Stimulated activated CD8-positive, alpha-beta memory T cell treated with anti-CD3 and anti-CD28 coated beads, Interleukin-2, amount 100 ng/mL, for 48 hours (primary cell): Measurements from ENCODE around the gene LIG4.
"Not testable (repeated sequence)": the region's sequence is repeated elsewhere in the genome, so short reads cannot be mapped to it uniquely, and the experiment has no call there.

Experiments
- DNase-seq, 2 donors: peaks; one replicate each; pipeline ENCODE4 v3.0.0-alpha.2; 2020; ENCODE audit warnings: low read depth in 2 of 2

Gene LIG4

DNA sequence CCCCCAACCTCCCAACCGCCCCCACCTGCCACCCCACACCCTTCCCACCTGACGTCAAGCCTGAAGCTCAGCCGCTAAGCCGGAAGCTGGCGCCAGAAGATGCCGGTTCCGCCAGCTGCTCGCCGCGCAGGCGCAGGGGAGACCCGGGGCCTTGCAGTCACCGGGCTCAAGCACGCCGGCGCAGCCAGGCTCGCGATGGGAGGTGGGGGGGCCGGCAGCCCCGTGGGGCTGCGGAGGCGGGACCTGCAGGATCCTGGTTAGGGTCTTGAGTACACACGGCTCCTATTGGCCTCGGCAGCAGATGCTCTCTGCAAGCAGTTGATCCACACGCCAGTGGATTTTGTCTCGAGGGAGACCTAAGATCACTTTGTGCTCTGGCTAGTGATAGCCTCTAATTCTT lies at the start of gene LIG4:
TSS of gene LIG4 (minus strand) at position 101 of the 400 bp plus-strand sequence. CDS start 4,268 bp downstream, outside the sequence.
- DNase-seq: peak; percentile 83 to 84

DNA sequence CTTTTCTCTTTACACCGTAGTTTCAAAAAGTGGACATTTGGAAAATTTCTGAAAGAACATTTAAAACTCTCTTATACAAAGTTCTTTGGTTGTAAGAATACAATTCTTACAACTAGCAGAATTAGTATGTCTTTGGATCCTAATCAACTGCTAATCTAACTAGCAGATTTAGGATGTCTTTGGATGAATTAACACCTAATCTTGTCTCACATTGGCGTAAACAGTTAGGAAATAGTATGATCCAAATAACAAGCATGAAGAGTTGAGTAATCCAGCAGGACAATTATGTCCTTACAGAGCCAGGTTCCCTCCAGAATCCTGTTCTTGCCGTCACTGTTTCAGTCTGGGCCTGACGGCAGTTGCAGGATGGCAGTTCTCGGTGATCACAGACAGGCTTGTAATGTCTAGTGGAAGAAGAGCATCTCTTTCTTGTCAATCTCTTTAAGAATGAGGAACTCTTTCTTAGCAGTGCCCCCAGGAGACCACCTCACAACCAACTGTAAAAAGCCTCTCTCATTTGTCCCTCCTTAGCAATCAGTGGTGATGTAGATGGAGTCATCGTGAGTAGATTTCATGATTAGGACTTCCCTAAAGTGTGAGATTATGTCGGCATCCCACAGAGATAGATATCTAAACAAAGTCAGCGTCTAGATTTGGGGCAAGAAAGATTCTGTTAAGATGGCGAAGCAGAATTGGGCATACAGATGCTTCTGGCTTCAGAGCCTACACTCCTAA lies 48.5 kb upstream of the LIG4 start:
- no peak for DNase-seq

DNA sequence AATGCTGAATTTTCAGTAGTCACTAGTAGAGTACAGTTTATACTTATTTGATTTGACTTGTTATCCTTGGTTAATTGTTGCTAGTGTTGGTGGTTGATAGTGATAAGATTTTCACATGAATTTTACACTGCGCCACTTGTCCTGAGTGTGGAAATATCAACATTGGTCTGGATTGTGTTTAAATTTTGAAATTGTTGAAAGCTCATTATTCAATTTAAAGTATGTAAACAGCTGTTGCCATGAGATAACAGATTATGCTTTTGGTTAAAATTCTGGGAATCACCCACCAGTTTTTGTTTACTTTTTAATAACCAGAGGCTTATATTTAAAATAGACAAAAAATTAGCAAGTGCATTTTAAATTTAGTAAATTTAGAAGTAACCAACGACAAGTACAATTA lies 41.9 kb upstream of the LIG4 start:
- DNase-seq: no peak

DNA sequence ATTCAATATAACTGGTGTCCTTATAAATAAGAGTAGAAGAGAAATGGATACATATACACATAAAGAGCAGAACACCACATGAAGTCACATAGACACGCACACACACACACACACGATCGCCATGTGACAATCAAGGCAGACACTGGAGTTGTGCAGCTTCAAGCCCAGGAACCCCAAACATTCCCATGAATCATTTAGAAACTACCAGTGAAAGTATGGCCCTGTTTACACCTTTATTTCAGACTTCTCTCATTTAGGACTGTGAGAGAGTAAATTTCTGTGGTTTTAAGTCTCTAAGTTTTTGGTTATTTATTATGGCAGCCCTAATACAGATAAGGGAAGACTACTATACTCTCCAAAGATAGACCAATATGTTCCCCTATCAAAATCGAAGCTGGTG lies 33.8 kb upstream of the LIG4 start:
- DNase-seq: no peak

DNA sequence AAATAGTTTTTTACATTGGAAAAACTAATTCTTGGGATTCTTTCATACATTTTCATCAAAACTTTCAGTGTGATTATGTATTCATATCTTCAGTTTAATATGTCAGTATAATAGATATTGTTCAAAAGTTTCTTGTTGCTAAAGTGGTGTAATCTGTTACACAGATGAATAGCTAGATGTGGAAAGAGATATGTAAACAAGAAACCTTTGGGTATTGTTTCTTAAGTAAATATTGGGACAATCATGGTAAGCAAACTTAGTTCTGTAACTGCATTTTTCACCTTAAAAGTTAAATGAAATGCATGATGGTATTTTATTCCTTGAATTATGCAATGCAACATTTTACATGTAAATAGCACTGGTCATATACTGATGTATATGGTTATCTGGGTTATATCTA lies 15.0 kb upstream of the LIG4 start:
- no peak for DNase-seq

DNA sequence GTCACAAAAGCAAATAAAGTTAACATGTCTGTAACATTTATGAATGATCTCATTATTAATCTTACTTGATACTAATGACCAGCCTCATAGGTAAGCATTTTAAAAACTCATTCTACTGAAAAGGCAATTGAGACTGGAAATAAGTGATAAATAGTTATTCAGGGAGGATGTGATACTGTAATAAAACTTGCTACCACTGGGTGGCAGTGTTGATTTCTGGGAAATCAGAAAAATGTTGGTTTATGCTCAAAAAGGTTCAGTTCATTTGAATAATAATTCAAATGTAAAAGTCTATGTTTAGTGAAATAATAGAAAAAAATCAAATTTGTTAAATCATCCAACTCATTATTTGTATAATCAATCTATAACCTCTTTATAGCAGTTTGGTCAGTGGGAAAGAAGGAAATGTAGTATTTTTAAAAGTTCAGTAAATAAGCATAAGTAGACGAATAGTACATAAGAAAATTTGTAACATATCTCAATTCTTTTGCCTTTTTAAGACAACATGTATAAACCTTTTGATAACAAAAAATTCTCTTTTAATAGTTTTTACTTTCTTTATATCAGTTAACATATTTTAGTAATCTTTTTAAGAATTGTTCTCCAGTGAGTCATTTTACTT lies 12.4 kb upstream of the LIG4 start:
- DNase-seq: no peak

DNA sequence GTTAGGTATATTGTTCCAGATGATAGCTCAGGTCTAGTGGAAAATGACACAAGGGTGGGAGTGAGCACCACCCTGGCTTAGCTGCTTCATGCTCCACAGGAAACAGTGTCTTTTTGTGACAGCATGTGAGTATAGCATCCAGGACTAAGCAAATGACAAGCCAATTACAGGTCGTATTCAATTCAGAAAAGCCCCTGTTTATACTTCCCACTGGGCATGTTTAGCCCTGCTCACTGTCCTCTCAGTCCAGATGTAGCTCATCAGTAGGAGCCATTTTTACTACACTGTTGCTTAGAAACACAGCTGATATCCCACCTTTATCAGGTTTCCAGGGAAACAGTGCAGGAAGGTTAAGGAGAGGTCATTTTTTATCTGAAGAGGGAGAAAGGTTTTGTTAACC lies 10.8 kb upstream of the LIG4 start:
- no peak for DNase-seq

DNA sequence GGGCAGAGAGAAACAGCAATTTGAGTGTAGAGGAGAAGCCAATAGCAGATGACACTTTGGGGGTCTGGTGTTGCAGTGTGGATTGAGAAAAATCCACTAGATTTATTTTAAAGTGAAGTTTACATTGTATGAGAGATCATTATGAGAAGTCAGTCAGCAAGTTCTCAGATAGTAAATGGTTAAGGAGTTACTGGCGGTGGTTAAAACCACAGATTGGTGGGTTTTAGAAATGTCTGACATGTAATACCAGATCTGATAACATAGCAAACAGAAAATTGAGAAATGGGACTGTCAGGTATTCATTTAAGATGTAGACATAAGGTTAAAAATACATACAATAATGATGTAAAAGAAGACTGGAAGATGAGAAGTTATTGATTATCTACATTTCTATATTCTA lies 10.1 kb upstream of the LIG4 start:
- DNase-seq: no peak

DNA sequence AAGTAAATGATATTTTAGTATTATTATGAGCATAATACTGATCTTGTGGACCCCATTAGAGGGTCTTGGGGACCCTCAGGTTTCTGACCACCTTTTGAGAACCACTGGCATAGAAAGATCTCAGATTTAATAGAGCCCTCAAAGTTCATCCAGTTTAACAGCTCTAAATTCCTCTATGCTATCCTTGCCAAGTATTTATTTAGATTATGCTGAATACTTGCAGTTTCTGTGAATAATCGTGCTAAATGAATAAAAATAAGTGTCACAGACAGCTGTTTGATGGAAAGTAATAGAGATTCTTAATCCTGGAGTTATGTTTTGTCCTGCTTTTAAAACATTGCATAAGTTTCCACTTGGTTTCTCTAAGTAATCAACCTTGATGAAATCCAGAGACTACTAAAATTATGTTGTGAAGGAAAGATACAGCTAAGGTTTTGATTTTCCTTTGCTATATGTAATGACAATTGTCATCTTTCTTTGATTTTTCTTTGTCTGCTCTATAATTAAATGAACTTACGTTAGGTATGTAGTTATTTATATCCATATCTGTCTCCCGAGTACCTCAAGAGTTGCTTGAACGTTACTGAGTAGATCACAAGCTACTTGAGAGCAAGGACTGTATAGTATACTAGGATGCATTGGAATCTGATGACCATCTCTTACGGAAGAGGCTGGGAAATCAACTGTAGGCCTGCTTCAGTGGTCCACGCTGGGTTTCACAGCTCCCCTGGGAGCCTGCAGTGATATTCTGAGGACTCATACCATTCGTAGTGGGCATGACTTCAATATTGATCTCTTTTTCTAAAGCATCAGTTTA lies 8.6 kb upstream of the LIG4 start:
- DNase-seq: no peak

DNA sequence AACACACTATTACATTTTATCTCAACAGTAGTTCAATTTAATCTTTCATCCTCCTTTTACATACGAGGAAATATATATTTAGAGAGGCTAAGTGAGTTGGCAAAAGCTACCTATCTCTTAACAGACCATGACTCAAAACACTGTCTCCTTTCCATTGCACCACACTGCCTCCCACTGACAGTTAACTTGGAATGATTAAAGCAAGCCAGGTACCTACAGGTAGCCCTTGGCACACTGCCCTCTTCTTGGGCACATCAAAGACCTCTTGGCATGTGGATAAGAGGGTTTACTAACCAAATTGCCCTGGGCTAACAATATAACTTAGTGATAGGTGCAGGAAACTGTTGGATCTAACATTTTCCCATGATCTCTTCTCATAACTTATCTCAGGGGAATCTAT lies 4.7 kb upstream of the LIG4 start:
- no peak for DNase-seq

DNA sequence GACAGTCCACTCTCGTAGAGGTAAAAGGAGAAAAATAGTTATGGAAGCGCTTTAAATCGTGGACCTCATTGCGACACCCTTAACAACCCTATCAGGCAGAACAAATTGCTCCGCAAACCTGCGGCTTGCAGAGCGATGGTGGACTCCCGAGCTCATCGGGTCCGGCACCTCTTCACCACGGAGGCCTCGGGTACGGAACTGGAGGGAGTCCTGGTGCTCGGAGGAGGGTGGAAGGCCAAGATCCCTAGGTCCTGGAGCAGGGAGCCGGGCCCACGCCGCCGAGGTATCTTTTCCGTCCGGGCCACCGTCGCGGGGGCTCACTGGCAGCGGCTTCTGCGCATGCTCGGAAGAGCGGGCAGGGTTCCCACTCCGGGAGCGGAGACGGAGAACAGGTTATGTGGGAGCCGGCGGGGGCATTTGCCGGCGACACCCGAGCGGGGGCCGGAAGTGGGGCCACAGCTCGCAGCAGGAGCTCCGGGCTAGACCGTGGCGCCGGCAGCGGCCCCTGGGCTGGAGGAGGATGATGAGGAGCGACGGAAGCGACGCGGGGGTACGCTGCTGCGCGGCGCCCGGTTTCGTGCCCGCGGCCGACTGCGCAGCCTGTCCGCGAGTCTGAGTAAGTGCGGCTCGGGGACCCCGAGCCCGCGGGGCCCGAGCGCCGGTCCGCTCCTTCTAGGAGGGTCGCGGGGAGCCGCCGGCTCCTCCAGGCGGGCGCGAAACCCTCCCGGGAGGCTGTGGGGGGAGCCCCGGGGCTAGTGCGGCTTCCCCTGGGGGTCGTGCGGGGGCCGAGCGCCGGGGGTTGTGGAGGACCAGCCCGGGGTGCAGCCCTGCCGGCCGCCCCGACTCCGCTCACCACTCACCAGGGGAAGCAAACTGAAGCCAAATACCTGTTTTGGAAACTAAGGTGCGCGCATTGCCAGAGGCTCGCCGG lies 3.0 kb upstream of the LIG4 start, which contains the start of gene ABHD13:
TSS of gene ABHD13 (plus strand) at position 349 of the 931 bp plus-strand sequence. CDS start 10,827 bp downstream, outside the sequence.
- DNase-seq: peak; percentile 81 to 82

DNA sequence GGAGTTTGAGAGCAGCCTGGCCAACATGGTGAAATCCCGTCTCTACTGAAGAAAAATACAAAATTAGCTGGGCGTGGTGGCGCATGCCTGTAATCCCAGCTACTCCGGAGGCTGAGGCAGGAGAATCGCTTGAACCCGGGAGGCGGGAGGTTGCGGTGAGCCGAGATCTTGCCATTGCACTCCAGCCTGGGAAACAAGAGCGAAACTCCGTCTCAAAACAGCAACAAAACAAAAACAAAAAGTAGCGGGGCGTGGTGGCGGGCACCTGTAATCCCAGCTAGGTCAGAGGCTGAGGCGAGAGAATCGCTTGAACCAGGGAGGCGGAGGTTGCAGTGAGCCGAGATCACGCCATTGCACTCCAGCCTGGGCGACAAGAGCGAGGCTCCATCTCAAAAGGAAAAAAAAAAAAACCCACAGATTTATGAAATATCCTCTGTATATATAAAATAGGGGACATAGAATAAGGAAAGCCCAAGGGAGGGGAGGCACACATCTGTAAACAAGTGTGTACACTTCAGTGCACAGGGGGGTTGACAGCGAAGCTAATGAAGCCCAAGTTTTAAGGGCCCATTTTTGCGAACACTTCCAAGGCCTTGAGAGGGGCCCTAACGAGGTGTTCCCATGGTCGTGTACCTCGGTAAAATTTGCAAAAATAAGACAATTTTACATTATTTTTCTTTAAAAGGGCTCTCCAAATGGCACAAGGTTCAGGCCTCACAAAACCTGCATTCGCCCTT lies 2.1 kb upstream of the LIG4 start:
- DNase-seq: not testable (repeated sequence)

DNA sequence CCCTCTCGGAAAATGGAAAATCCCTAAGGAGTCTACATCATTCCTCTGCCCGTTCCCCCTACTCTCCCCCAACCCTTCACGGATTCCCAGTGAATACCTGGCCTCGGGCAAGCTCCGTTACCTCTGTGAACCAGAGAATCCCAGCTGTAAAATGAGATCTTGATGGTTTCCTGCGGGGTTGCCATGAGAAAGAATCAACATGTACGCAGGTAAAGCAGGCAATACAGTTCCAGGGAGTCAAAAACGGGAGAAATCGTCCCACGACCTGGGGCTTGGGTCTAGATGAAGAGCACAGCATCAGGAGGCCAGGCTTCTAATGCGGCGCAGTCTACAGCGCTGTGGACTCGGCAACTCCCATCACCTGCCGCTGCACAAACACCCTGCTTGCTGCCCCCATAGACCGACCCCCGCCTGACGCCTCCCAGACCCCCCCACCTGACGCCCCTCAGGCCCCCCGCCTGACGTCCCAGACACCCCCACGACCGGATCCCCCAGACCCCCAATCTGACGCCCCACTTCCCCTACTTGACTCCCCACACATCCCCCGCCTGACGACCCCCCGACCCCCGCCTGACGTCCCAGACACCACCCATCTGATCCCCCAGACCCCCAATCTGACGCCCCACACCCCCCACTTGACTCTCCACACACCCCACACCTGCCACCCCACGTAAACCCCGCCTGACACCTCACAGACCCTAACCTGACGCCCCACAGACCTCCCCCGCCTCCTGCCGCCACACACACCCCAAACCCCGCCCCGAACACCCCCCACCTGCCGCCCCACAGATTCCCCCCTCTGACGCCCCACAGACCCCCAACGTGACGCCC lies 680 bp downstream of the LIG4 start:
- DNase-seq: no peak

DNA sequence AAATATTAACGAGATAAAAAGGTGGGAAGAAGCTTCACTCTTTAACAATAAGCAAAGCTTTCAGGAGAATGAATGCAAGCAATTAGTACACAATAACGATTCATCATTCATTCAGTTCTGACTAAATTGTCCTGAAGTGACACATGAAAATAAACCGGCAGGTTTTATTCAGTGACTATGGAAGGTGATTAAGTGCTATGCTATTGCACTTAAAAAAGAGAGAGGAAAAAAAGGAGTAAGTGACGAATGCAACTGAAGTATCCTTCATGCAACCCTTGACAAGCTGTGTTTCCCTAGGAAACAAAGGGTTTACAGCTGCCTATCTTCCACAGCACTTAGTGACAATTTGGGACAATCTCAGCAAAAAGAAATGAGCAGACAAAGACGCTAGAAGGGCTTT lies 1.4 kb downstream of the LIG4 start:
- DNase-seq: no peak

DNA sequence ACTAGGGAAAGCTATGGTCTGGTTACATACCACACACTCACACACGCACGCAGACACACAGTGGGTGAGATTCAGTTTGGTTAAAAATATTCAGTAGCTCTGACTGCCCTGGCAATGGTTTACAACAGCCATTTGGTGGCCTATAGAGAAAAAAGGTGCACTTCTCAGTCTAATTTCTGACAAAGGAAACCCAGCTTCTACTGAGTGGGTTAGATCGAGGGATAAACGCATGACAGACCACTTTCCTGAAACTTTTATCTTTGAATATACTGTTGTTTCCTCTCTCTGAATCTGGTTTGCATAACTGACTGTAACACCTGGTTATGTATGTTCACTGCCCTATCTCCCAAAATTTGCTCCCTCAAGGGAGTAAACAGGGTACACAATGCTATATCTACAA lies 2.5 kb downstream of the LIG4 start:
- DNase-seq: no peak

DNA sequence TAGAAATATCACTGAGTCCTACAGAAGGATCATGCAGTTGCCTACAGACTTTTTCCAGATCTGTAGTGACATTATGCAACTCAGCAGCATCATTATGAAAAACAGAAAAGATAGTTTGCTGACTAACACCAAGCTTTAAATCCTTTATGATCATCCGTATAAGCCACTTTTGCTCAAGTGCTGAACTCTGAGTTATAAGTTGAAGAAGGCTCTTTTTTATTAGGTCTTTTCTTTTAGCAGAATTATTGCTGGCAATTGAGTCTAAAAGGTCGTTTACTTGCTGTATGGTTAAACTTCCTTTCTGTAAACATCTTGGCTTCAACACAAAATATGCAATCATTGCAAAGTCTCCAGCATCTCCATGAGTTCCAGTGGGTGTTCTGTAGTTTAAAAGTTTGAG lies 4.8 kb downstream of the LIG4 start:
- no peak for DNase-seq

DNA sequence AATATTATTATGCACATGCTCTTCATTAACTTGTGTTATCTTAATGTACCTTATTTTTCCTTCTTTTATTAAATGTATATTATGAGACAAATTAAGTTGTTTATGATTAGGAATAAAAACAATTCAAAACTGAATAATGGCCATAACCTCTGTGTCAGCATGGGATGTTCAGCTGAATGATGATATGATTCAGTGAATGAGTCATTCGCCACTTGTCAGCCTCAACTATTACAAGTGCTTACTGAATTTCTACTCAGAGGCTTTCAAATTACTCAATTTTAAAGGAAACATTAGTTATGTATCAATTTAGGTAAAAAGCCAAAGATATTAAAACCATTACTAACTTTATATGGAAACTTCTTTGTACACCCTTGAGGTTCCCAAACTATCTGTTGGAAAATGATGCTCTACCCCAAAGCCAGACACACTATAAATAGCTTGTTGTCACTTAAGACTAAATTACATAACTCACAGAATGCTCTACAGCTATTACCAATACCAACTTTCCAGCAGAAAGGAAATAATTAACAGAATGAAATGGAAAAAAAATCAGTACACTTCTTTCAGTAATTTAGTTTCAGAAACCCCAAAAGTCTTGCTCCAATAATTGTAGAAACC lies 14.4 kb downstream of the LIG4 start:
- DNase-seq: no peak

DNA sequence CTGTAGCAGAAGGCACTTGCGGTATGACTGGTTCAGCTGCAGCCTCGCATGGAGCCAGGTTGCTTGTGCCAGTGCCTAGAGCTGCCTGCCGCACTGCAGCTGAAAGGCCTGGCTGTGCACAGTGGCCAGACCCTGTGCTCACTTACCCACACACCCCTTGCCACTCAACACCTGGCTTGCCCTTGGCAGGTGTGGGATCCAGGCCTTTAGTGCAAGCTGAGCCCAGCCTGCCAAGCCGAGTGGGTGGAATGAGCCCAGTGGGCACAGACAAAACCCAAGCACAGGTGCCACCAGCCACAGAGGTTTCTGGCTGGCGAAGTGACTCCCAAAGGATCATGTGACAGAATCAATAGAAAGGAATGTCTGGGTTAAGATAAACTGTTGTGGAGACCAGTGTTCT lies 19.5 kb downstream of the LIG4 start:
- DNase-seq: no peak

DNA sequence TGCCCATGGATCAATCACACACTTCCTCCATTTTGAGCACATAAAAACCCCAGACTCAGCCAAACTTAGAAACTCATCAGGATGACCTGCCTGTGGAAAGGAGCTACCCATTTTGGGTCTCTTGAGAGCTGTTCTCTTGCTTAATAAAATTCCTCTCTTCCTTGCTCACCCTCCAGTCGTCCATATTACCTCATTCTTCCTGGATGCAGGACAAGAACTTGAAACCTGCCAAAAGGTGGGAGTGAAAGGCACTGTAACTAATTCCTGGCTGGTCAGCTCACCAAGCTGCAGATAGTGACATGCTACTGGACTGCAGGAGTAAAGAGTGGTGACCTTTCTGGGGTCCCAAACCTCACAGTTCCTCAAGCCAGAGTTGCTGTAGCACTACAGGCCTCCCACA lies 20.2 kb downstream of the LIG4 start:
- no peak for DNase-seq
